C4-2B (cell line): ENCODE results near the gene FGF2.

Experiments
- H3K27ac ChIP-seq: fragments of 450-650 bp; 2 replicates; pipeline ENCODE4 v1.5.1; 2017
- CTCF ChIP-seq: fragments of 450-650 bp; conservative IDR thresholded peaks from 2 replicates; pipeline ENCODE4 v1.5.1; 2017; ENCODE audit warnings: mild to moderate bottlenecking
- ZFX ChIP-seq: fragments of 450-650 bp; IDR thresholded peaks from 2 replicates; pipeline ENCODE4 v1.6.1; 2017

Gene FGF2

GRCh38 chr4:122826553-122827257 lies at the start of gene FGF2:
Gene FGF2 (plus strand): TSS chr4:122826831. CDS start chr4:122827175, 344 bp downstream.
- no peak for TF ChIP-seq ZFX
- no peak for TF ChIP-seq CTCF
- H3K27ac ChIP-seq, result no peak within 1 kb of the TSS

GRCh38 chr4:122776916-122777315 lies 49.7 kb upstream of the FGF2 start:
- TF ChIP-seq CTCF (no peak), ZFX (no peak)
- H3K27ac ChIP-seq, result no peak overlapping the region

GRCh38 chr4:122777846-122778673 lies 48.6 kb upstream of the FGF2 start:
- no peak overlapping the region for H3K27ac ChIP-seq
- TF ChIP-seq CTCF (no peak), ZFX (no peak)

GRCh38 chr4:122781486-122781885 lies 45.1 kb upstream of the FGF2 start:
- TF ChIP-seq ZFX (no peak), CTCF (no peak)
- H3K27ac ChIP-seq, result no peak overlapping the region

GRCh38 chr4:122783301-122784215 lies 43.1 kb upstream of the FGF2 start:
- TF ChIP-seq ZFX, result no peak
- no peak for TF ChIP-seq CTCF
- H3K27ac ChIP-seq, result no peak overlapping the region

- H3K27ac ChIP-seq, result no peak overlapping the region
- no peak for TF ChIP-seq CTCF
- TF ChIP-seq ZFX, result no peak
Measured at GRCh38 chr4:122784261-122784660, 42.4 kb upstream of the FGF2 start.
